Heart left ventricle (tissue), 13 donors: ENCODE data around the gene EXOC4.

Experiments used
- POLR2A ChIP-seq, 2 donors: fragments of 450-650 bp; IDR thresholded peaks; one replicate each; pipeline ENCODE4 v1.6.1; 2017; ENCODE audit warnings: antibody characterized with exemption in 2 of 2, mild to moderate bottlenecking in 2 of 2, moderate library complexity in 2 of 2
- TF ChIP-seq, protein P1 (sequence below), 12 donors: fragments of 200-600 bp; sonication (generic) in 4 of 12; IDR thresholded peaks; one replicate each; pipeline versions ENCODE4 v1.5.0 to v1.8.0; 2018 to 2022; ENCODE audit warnings: antibody characterized with exemption in 12 of 12, mild to moderate bottlenecking in 5 of 12
- donor health status: ischemic (EF 13 %, LVEDD 7.1; RV severe dilation, severe dysfunction).
- donor health status: DM: no; HTN: yes; CAD: no.
- donor health status: DM: no; HTN: no; CAD: no.
- donor health status: ischemic (EF 25% LVEDD 6.9; RV normal size, moderate dysfunction).
- donor health status: ischemic (EF 25% LVEDD 5.7; RV mildly dilated, moderate dysfunction).
- donor health status: ischemic (EF 35%, LVEDD 5.7; RV mildly dilated, moderate dysfunction).
- donor health status: nonischemic (EF 11% LVEDD 7.7; RV severe dilation, severe dysfunction).
- donor health status: DM: yes; HTN: yes; CAD: no.
- donor health status: PGD.
- donor health status: ischemic (EF 29% LVEDD 5.4; RV normal size, mild dysfunction).
- donor health status: nonischemic (EF 23%, LVEDD 6.1; RV moderate dilation, normal function).

DNA sequence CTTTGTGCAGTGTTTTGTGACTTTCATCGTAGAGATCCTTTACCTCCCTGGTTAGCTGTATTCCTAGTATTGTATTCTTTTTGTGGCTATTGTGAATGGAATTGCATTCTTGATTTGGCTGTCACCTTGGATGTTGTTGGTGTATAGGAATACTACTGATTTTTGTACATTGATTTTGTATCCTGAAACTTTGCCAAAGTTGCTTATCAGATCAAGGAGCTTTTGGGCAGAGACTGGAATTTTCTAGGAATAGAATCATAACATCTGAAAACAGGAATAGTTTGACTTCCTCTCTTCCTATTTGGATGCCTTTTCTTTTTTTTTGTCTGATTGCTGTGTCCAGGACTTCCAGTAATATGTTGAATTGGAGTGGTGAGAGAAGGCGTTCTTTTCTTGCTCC lies 590.5 kb downstream of the EXOC4 start:
- TF ChIP-seq, protein P1, sequence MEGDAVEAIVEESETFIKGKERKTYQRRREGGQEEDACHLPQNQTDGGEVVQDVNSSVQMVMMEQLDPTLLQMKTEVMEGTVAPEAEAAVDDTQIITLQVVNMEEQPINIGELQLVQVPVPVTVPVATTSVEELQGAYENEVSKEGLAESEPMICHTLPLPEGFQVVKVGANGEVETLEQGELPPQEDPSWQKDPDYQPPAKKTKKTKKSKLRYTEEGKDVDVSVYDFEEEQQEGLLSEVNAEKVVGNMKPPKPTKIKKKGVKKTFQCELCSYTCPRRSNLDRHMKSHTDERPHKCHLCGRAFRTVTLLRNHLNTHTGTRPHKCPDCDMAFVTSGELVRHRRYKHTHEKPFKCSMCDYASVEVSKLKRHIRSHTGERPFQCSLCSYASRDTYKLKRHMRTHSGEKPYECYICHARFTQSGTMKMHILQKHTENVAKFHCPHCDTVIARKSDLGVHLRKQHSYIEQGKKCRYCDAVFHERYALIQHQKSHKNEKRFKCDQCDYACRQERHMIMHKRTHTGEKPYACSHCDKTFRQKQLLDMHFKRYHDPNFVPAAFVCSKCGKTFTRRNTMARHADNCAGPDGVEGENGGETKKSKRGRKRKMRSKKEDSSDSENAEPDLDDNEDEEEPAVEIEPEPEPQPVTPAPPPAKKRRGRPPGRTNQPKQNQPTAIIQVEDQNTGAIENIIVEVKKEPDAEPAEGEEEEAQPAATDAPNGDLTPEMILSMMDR (IDR thresholded peaks at IDR 0.05), result no peak
- no peak for TF ChIP-seq POLR2A (IDR thresholded peaks at IDR 0.05)
